ENCODE results near the gene ERG. TPM values are rescaled to one million over a fixed set of nuclear protein-coding genes. Genes with fewer than 3 reads are reported as not detected.

The ERG gene
- not detected for total RNA-seq

- Mint-ChIP-seq H3K27ac (no peak within 1 kb of the TSS), H3K27me3 (ENCODE audit: low read depth) (peaks cover 54% of the 10 kb centered on the region), H3K4me1 (ENCODE audit: low read depth) (no peaks in the 10 kb centered on the region), H3K36me3 (ENCODE audit: low read depth) (no peaks in the 10 kb centered on the region), H3K9me3 (no peaks in the 10 kb centered on the region), H3K4me3 (no peak within 1 kb of the TSS)
- intact Hi-C loops (cut with micrococcal nuclease), result no loop called here
- no peak for DNase-seq
- CTCF ChIA-PET, result no interaction called here
These were observed at the start of gene ERG for GRCh38 chr21:38498057-38498833. TSS of gene ERG (minus strand) at chr21:38498477. CDS start at chr21:38498380, 97 bp downstream.

GRCh38 chr21:38544661-38545060 lies 46.4 kb upstream of the ERG start:
- Mint-ChIP-seq H3K4me1 (ENCODE audit: low read depth) (no peaks in the 10 kb centered on the region), H3K4me3 (no peak overlapping the region), H3K27me3 (ENCODE audit: low read depth) (peaks cover 4% of the 10 kb centered on the region), H3K36me3 (ENCODE audit: low read depth) (no peaks in the 10 kb centered on the region), H3K27ac (no peak overlapping the region), H3K9me3 (no peaks in the 10 kb centered on the region)
- no peak for DNase-seq
- intact Hi-C loops (cut with micrococcal nuclease), result no loop called here
- CTCF ChIA-PET, result interaction anchor here (1.4 kb wide), 1 partner anchor 12 kb away, joined by 3 read pairs; no protein-coding TSS in a partner anchor

- Mint-ChIP-seq H3K27me3 (ENCODE audit: low read depth) (peaks cover 4% of the 10 kb centered on the region), H3K27ac (no peak overlapping the region), H3K36me3 (ENCODE audit: low read depth) (no peaks in the 10 kb centered on the region), H3K9me3 (no peaks in the 10 kb centered on the region), H3K4me1 (ENCODE audit: low read depth) (no peaks in the 10 kb centered on the region), H3K4me3 (no peak overlapping the region)
- CTCF ChIA-PET, result no interaction called here
- intact Hi-C loops (cut with micrococcal nuclease), result no loop called here
- DNase-seq, result no peak
These were observed 44.0 kb upstream of the ERG start for GRCh38 chr21:38542263-38542662.

GRCh38 chr21:38538353-38538752 lies 40.1 kb upstream of the ERG start:
- no peaks in the 10 kb centered on the region for H3K4me1 Mint-ChIP-seq (ENCODE audit: low read depth)
- intact Hi-C loops (cut with micrococcal nuclease), result no loop called here
- DNase-seq, result no peak
- CTCF ChIA-PET, result no interaction called here
- no peak overlapping the region for H3K4me3 Mint-ChIP-seq
- H3K27ac Mint-ChIP-seq, result no peak overlapping the region
- H3K9me3 Mint-ChIP-seq, result no peaks in the 10 kb centered on the region
- H3K36me3 Mint-ChIP-seq (ENCODE audit: low read depth), result no peaks in the 10 kb centered on the region
- peaks cover 6% of the 10 kb centered on the region for H3K27me3 Mint-ChIP-seq (ENCODE audit: low read depth)

GRCh38 chr21:38534591-38534990 lies 36.3 kb upstream of the ERG start:
- CTCF ChIA-PET, result no interaction called here
- Mint-ChIP-seq H3K4me1 (ENCODE audit: low read depth) (no peaks in the 10 kb centered on the region), H3K27me3 (ENCODE audit: low read depth) (peaks cover 4% of the 10 kb centered on the region), H3K36me3 (ENCODE audit: low read depth) (no peaks in the 10 kb centered on the region), H3K4me3 (no peak overlapping the region), H3K27ac (no peak overlapping the region), H3K9me3 (no peaks in the 10 kb centered on the region)
- intact Hi-C loops (cut with micrococcal nuclease), result no loop called here
- DNase-seq, result no peak

- peaks cover 7% of the 10 kb centered on the region for H3K27me3 Mint-ChIP-seq (ENCODE audit: low read depth)
- no peak overlapping the region for H3K4me3 Mint-ChIP-seq
- no peaks in the 10 kb centered on the region for H3K36me3 Mint-ChIP-seq (ENCODE audit: low read depth)
- DNase-seq, result no peak
- intact Hi-C loops (cut with micrococcal nuclease), result no loop called here
- no peaks in the 10 kb centered on the region for H3K4me1 Mint-ChIP-seq (ENCODE audit: low read depth)
- H3K9me3 Mint-ChIP-seq, result no peaks in the 10 kb centered on the region
- H3K27ac Mint-ChIP-seq, result no peak overlapping the region
- CTCF ChIA-PET, result no interaction called here
These were observed 35.6 kb upstream of the ERG start for GRCh38 chr21:38533887-38534286.

- no peak for DNase-seq
- Mint-ChIP-seq H3K4me3 (no peak overlapping the region), H3K36me3 (ENCODE audit: low read depth) (no peaks in the 10 kb centered on the region), H3K27me3 (ENCODE audit: low read depth) (peaks cover 7% of the 10 kb centered on the region), H3K27ac (no peak overlapping the region), H3K9me3 (no peaks in the 10 kb centered on the region), H3K4me1 (ENCODE audit: low read depth) (no peaks in the 10 kb centered on the region)
- intact Hi-C loops (cut with micrococcal nuclease), result no loop called here
- CTCF ChIA-PET, result interaction anchor here (0.7 kb wide), 1 partner anchor 865 kb away, joined by 3 read pairs; no protein-coding TSS in a partner anchor
These were observed 33.3 kb upstream of the ERG start for GRCh38 chr21:38531591-38531990.

- intact Hi-C loops (cut with micrococcal nuclease), result no loop called here
- H3K4me1 Mint-ChIP-seq (ENCODE audit: low read depth), result no peaks in the 10 kb centered on the region
- H3K27ac Mint-ChIP-seq, result no peak overlapping the region
- no peak overlapping the region for H3K4me3 Mint-ChIP-seq
- H3K9me3 Mint-ChIP-seq, result no peaks in the 10 kb centered on the region
- peaks cover 4% of the 10 kb centered on the region for H3K27me3 Mint-ChIP-seq (ENCODE audit: low read depth)
- no peaks in the 10 kb centered on the region for H3K36me3 Mint-ChIP-seq (ENCODE audit: low read depth)
- CTCF ChIA-PET, result interaction anchor here (0.7 kb wide), 1 partner anchor 866 kb away, joined by 3 read pairs; no protein-coding TSS in a partner anchor
- no peak for DNase-seq
These were observed 32.8 kb upstream of the ERG start for GRCh38 chr21:38531039-38531541.

GRCh38 chr21:38527737-38528136 lies 29.5 kb upstream of the ERG start:
- Mint-ChIP-seq H3K9me3 (no peaks in the 10 kb centered on the region), H3K4me3 (no peak overlapping the region), H3K27ac (no peak overlapping the region), H3K27me3 (ENCODE audit: low read depth) (peaks cover 8% of the 10 kb centered on the region), H3K36me3 (ENCODE audit: low read depth) (no peaks in the 10 kb centered on the region), H3K4me1 (ENCODE audit: low read depth) (no peaks in the 10 kb centered on the region)
- DNase-seq, result no peak
- intact Hi-C loops (cut with micrococcal nuclease), result no loop called here
- CTCF ChIA-PET, result no interaction called here

- no peak for DNase-seq
- Mint-ChIP-seq H3K4me1 (ENCODE audit: low read depth) (no peaks in the 10 kb centered on the region), H3K4me3 (no peak overlapping the region), H3K27ac (no peak overlapping the region), H3K36me3 (ENCODE audit: low read depth) (no peaks in the 10 kb centered on the region), H3K9me3 (no peaks in the 10 kb centered on the region), H3K27me3 (ENCODE audit: low read depth) (peaks cover 13% of the 10 kb centered on the region)
- intact Hi-C loops (cut with micrococcal nuclease), result no loop called here
- CTCF ChIA-PET, result interaction anchor here (0.5 kb wide), 1 partner anchor 20 kb away, joined by 4 read pairs; no protein-coding TSS in a partner anchor
These were observed 27.2 kb upstream of the ERG start for GRCh38 chr21:38525454-38525853.

GRCh38 chr21:38524168-38525153 lies 26.2 kb upstream of the ERG start:
- H3K4me3 Mint-ChIP-seq, result no peak overlapping the region
- CTCF ChIA-PET, result no interaction called here
- H3K27me3 Mint-ChIP-seq (ENCODE audit: low read depth), result peaks cover 16% of the 10 kb centered on the region
- no peak for DNase-seq
- H3K27ac Mint-ChIP-seq, result no peak overlapping the region
- no peaks in the 10 kb centered on the region for H3K36me3 Mint-ChIP-seq (ENCODE audit: low read depth)
- H3K9me3 Mint-ChIP-seq, result no peaks in the 10 kb centered on the region
- no peaks in the 10 kb centered on the region for H3K4me1 Mint-ChIP-seq (ENCODE audit: low read depth)
- intact Hi-C loops (cut with micrococcal nuclease), result no loop called here

- Mint-ChIP-seq H3K27ac (no peak overlapping the region), H3K9me3 (no peaks in the 10 kb centered on the region), H3K4me3 (no peak overlapping the region), H3K4me1 (ENCODE audit: low read depth) (no peaks in the 10 kb centered on the region), H3K36me3 (ENCODE audit: low read depth) (no peaks in the 10 kb centered on the region), H3K27me3 (ENCODE audit: low read depth) (peaks cover 19% of the 10 kb centered on the region)
- intact Hi-C loops (cut with micrococcal nuclease), result no loop called here
- DNase-seq, result no peak
- CTCF ChIA-PET, result no interaction called here
These were observed 22.2 kb upstream of the ERG start for GRCh38 chr21:38520511-38520910.

Measured in activated naive CD4-positive, alpha-beta T cell treated with anti-CD3 and anti-CD28 coated beads for 36 hours (primary cell).